ENCODE results near the gene TSPAN4.

Gene TSPAN4

GRCh38 chr11:846496-847098, 3.9 kb downstream of the TSPAN4 start:
- in situ Hi-C loops (cut with MboI; ENCODE audit: low pct_unique_long_range_greater_than_20kb, low sequenced_read_pairs) = no loop called here
- DNase-seq = no peak

GRCh38 chr11:847876-848275, 5.2 kb downstream of the TSPAN4 start:
- DNase-seq = no peak
- in situ Hi-C loops (cut with MboI; ENCODE audit: low pct_unique_long_range_greater_than_20kb, low sequenced_read_pairs) = no loop called here

GRCh38 chr11:848380-848931, 5.8 kb downstream of the TSPAN4 start:
- no peak for DNase-seq
- in situ Hi-C loops (cut with MboI; ENCODE audit: low pct_unique_long_range_greater_than_20kb, low sequenced_read_pairs) = no loop called here

GRCh38 chr11:849104-849824, 6.6 kb downstream of the TSPAN4 start:
- no peak for DNase-seq
- in situ Hi-C loops (cut with MboI; ENCODE audit: low pct_unique_long_range_greater_than_20kb, low sequenced_read_pairs) = no loop called here

GRCh38 chr11:849951-850774, 7.5 kb downstream of the TSPAN4 start:
- DNase-seq = no peak
- in situ Hi-C loops (cut with MboI; ENCODE audit: low pct_unique_long_range_greater_than_20kb, low sequenced_read_pairs) = no loop called here

GRCh38 chr11:850775-851763, 8.4 kb downstream of the TSPAN4 start:
- no peak for DNase-seq
- in situ Hi-C loops (cut with MboI; ENCODE audit: low pct_unique_long_range_greater_than_20kb, low sequenced_read_pairs) = no loop called here

- in situ Hi-C loops (cut with MboI; ENCODE audit: low pct_unique_long_range_greater_than_20kb, low sequenced_read_pairs) = no loop called here
- no peak for DNase-seq
Measured at GRCh38 chr11:852762-853161, 10.1 kb downstream of the TSPAN4 start.

- no peak for DNase-seq
- in situ Hi-C loops (cut with MboI; ENCODE audit: low pct_unique_long_range_greater_than_20kb, low sequenced_read_pairs) = no loop called here
Measured at GRCh38 chr11:853682-854448, 11.2 kb downstream of the TSPAN4 start.

GRCh38 chr11:854601-855329, 12.1 kb downstream of the TSPAN4 start:
- DNase-seq = no peak
- in situ Hi-C loops (cut with MboI; ENCODE audit: low pct_unique_long_range_greater_than_20kb, low sequenced_read_pairs) = no loop called here

GRCh38 chr11:855330-855674, 12.7 kb downstream of the TSPAN4 start:
- in situ Hi-C loops (cut with MboI; ENCODE audit: low pct_unique_long_range_greater_than_20kb, low sequenced_read_pairs) = no loop called here

GRCh38 chr11:855796-856195, 13.1 kb downstream of the TSPAN4 start:
- no peak for DNase-seq
- in situ Hi-C loops (cut with MboI; ENCODE audit: low pct_unique_long_range_greater_than_20kb, low sequenced_read_pairs) = no loop called here

More at GRCh38 chr11:855330-855674, 12.7 kb downstream of the TSPAN4 start:
- DNase-seq = no peak

GRCh38 chr11:856397-856796, 13.7 kb downstream of the TSPAN4 start:
- in situ Hi-C loops (cut with MboI; ENCODE audit: low pct_unique_long_range_greater_than_20kb, low sequenced_read_pairs) = no loop called here
- DNase-seq = no peak

- in situ Hi-C loops (cut with MboI; ENCODE audit: low pct_unique_long_range_greater_than_20kb, low sequenced_read_pairs) = no loop called here
- DNase-seq = no peak
Measured at GRCh38 chr11:858053-858761, 15.6 kb downstream of the TSPAN4 start.

GRCh38 chr11:858762-859339, 16.2 kb downstream of the TSPAN4 start:
- DNase-seq = no peak
- in situ Hi-C loops (cut with MboI; ENCODE audit: low pct_unique_long_range_greater_than_20kb, low sequenced_read_pairs) = no loop called here

GRCh38 chr11:859394-860131, 16.9 kb downstream of the TSPAN4 start:
- no peak for DNase-seq
- in situ Hi-C loops (cut with MboI; ENCODE audit: low pct_unique_long_range_greater_than_20kb, low sequenced_read_pairs) = no loop called here
